Kidney glomerular epithelial cell (primary cell): ENCODE results near the gene IGSF23.
A peak's percentile ranks its signal among the peaks of the same experiment; 100 is the strongest.
"Not testable (repeated sequence)": the region's sequence is repeated elsewhere in the genome, so short reads cannot be mapped to it uniquely, and the experiment has no call there.

ENCODE experiments used
- DNase-seq: peaks from one replicate; lab custom pipeline; 2025; lab: John Stamatoyannopoulos, UW

The IGSF23 gene

DNA sequence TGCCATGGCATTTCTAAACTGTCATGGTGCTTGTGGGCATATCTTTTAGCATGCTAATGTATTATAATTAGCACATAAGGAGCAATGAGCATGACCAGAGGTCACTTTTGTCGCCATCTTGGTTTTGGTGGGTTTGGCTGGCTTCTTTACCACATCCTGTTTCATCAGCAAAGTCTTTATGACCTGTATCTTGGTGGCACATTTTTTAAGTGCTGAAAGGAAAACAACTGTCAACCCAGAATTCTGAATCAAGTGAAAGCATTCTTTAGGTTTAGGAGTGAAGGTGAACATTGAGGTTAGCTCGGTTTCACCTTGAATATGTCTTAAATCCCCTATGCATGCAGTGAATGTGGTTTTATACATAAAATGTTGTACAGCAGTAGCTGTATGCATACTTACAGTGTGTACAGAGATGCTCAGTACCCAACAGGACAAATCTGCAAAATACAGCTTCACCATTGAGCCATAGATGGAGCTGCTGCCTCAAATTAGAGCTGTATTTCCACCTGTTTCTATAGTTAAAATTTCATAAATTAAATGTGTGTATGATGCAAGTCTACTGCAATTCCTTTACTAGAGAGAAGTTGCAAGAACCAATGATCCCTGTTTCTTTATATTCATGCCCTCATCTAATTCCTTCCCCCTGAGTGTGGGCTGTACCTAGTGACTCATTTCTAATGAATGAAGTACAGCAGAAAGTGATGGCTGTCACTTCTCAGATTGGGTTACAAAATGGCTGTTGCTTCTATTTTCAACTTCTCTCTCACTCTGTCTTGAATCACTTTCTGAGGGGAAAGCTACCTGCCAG is 25.2 kb upstream of the IGSF23 start:
- DNase-seq, result peak; percentile 93

DNA sequence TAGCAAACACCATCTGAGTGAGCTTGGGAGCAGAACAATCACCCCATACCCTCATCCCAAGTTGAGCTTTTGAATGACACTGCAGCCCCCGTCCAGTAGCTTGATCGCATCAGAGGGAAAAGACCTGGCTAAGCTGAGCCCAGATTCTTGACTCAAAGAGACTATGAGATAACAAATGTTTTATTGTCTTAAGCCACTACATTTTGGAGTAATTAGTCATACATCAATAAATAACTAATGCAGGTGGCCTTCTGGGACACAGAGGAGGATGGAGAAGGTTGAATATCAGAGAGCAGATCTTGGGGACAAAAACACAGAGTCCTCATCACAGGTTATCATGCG is 24.6 kb upstream of the IGSF23 start:
- DNase-seq, result peak; percentile 77

DNA sequence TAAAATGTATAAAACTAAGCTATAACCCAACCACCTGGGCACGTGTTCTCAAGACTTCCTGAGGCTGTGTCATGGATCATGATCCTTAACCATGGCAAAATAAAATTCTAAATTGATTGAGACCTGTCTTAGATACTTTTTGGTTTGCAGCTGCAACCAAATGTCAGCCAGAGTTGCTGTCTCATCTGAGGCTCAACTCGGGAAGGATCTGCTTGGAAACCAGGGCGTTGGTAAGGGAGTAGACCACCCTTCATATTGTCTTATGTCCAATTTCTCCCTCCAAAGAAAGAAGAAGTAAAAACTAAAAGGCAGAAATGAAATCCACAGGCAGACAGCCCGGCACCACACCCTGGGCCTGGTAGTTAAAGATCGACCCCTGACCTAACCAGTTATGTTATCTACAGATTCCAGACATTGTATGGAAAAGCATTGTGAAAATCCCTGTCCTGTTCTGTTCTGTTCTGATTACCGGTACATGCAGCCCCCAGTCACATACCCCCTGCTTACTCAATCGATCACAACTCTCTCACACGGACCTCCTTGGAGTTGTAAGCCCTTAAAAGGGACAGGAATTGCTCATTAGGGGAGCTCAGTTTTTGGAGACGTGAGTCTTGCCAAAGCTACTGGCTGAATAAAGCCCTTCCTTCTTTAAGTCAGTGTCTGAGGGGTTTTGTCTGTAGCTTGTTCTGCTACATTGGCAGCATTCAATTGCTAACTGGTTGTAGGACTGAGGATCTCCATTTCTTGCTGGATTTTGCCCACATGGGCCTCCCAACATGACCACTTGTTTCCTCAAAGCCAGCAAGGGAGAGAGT is 22.9 kb upstream of the IGSF23 start:
- no peak for DNase-seq

DNA sequence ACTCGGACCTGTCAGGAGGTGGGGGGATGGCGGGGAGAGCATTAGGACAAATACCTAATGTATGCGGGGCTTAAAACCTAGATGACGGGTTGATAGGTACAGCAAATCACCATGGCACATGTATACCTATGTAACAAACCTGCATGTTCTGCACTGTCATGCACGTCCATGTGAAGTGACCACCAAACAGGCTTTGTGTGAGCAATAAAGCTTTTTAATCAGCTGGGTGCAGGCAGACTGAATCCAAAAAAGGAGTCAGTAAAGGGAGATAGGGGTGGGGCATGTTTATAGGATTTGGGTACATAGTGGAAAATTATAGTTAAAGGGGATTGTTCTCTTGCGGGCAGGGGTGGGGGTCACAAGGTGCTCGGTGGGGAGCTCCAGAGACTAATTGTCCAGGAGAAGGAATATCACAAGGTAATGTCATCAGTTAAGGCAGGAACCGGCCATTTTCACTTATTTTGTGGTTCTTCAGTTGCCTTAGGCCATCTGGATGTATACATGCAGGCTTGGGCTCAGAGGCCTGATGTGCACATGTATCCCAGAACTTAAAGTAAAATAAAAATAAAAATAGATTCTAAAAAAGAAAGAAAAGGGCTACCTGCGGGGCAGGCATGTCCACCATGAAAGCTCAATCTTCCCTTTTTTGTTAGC is 21.9 kb upstream of the IGSF23 start:
- not testable (repeated sequence) for DNase-seq

DNA sequence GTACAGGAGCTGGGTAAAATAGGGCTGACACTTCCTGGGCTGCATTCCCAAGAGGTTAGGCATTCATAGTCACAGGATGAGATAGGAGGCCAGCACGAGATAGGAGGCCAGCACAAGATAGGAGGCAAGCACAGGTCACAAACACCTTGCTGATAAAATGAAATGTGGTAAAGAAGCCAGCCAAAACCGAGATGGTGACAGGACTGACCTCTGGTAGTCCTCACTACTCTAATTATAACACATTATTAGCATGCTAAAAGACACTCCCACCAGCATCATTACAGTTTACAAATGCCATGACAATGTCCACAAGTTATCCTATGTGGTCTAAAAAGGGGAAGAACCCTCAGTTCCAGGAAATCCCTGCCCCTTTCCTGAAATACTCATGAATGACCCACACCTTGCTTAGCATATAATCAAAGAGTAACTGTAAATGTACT is 20.9 kb upstream of the IGSF23 start:
- DNase-seq, result no peak

GRCh38 chr19:44593294-44593693 is 20.1 kb upstream of the IGSF23 start:
- DNase-seq, result no peak

DNA sequence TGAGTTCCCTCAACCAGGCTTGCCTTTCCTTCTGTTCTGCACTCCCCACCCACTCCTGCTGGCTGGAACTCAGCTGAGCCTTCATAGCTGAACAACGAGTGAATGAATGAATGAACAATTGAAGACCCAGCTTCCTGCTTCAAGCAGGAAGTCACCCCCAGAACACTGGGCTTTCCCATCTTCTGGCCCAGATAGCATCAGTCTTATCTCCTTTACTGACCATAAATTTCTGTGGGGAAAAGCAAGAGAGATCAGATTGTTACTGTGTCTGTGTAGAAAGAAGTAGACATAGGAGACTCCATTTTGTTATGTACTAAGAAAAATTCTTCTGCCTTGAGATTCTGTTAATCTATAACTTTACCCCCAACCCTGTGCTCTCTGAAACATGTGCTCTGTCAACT is 19.5 kb upstream of the IGSF23 start:
- not testable (repeated sequence) for DNase-seq

- no peak for DNase-seq
These were observed 16.8 kb upstream of the IGSF23 start for GRCh38 chr19:44596428-44597130.

DNA sequence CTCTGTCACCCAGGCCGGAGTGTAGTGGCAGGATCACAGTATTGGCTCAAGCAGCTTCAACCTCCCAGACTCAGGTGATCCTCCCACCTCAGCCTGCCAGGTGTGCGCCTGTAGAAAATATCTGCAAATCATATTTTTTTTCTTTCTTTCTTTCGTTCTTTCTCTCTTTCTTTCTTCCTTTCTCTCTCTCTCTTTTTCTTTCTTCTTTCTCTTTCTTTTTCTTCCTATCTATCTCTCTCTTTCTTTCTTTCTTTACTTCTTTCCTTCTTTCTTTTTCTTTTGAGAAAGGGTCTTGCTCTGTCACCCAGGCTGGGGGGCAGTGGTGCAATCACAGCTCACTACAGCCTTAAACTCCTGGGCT is 16.3 kb upstream of the IGSF23 start:
- DNase-seq, result no peak

DNA sequence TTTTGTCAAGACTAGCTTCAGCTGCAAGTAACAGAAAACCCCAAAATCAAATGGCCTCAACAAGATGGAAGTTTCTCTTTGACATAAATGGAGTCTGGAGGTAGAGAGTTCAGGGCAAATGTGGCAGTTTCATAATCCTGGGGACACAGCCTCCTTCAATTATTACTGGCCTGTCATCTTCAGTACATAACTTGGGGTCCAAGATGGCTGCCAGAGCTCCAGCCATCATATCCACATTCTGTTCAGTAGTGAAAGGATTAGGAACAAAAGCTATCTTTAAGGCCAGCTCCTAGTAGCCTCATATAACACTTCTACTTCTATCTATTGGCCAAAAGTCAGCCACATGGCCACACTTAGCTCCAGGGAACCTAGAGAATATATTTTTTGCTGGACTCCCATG is 15.0 kb upstream of the IGSF23 start:
- no peak for DNase-seq

- DNase-seq, result no peak
These were observed 14.5 kb upstream of the IGSF23 start for GRCh38 chr19:44598880-44599279.

- DNase-seq, result no peak
These were observed 12.9 kb upstream of the IGSF23 start for GRCh38 chr19:44600466-44600865.

- no peak for DNase-seq
These were observed 11.3 kb upstream of the IGSF23 start for GRCh38 chr19:44602081-44602480.

- DNase-seq, result peak; percentile 16
These were observed 10.0 kb upstream of the IGSF23 start for GRCh38 chr19:44603201-44603945.

- no peak for DNase-seq
These were observed 9.1 kb upstream of the IGSF23 start for GRCh38 chr19:44604241-44604640.

DNA sequence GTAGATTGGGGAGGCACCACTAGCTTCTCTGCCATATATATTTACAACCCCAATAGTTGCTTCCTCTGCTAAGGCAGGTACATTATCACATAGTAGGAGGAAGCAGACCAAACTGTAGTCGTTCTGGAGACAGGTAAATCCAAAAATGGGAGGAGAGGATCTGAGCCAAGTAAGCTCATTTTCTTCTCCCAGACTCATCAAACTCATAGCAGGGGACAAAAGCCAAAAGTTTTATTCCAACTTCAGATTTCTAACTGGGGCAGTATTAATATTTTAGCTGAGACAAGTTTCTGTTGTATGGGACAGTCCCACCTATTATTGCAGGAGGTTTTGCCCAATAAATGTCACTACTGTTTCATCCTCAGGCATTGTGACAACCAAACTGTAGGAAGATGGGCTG is 7.8 kb upstream of the IGSF23 start:
- no peak for DNase-seq

GRCh38 chr19:44607049-44607448 is 6.3 kb upstream of the IGSF23 start:
- DNase-seq, result peak; percentile 13

DNA sequence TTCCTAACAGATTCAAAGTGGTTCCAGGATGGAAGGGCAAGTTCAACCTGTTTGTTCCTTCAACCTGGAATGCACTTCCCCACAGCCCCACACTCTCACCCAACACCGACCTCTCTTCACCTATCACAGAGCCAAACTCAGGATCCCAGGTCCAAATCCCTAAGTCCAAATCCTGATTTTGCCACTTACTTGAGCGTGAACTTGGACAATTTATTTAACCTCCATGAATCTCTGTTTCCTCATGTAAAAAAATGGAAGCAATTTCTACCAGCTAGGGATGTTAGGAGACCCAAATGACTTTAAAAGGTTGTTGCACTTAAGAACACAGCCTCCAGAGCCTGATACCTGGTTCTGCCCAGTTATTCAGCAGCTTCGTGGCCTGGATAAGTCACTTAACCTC is 5.4 kb upstream of the IGSF23 start:
- no peak for DNase-seq

- DNase-seq, result no peak
These were observed 5.0 kb upstream of the IGSF23 start for GRCh38 chr19:44608391-44608821.

DNA sequence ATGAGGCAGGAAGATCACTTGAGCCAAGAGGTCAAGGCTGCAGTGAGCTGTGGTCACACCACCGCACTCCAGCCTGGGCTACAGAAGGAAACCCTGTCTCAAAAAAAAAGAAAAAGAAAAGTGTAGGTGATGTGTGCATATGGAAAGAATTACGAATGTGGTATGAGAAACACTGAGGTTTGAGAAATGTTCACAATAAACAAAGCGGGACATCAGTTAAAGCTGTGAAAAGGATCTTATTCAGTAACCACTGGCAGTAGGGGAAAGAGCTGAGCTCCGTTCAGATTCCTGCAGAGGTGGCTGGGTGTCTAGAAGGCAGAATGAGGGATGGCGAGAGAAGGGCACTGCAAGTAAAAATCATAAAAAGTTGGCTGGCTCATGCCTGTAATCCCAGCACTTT is 4.1 kb upstream of the IGSF23 start:
- no peak for DNase-seq

DNA sequence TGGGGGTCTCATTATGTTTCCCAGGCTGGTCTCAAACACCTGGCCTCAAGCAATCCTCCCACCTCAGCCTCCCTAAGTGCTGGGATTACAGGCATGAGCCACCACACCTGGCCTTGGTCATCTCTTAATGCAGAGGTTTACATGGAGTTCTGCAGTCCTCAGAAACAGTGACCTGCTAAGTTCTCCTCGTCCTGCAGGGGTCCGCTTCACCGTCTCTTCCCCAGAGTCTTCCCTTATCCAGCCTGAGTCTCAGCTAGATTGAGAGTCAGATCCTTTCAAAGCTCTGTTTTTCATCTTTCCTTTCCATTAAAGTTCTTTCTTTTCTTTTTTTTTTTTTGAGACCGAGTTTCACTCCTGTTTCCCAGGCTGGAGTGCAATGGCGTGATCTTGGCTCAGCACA is 2.9 kb upstream of the IGSF23 start:
- DNase-seq, result not testable (repeated sequence)
